Measurements from ENCODE around the gene EPYC.

Gene EPYC

DNA sequence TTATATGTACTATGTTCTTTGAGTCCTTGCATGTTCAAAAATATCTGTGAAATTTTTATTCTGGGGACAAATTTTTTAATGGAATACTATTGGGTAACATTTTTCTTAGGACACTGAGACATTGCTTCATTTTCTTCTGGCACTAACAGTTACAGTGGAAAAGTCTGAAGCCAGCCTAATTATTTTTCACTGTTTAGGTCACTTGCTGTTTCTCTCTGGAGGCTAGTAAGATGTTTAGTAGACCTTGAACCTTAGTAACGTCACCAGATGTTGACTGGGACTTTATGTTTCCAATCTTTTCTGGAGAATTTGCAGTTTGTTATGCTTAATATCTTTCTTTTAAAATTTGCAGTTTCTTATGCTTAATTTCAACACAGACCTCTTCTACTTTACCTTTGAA lies 12.3 kb upstream of the EPYC start:
- Histone ChIP-seq H3K36me3 (no peaks in the 10 kb centered on the region), H3K9me3 (no peaks in the 10 kb centered on the region), H3K4me3 (ENCODE audit: low read depth, low read length) (no peak overlapping the region), H3K27me3 (no peaks in the 10 kb centered on the region), H3K4me1 (no peaks in the 10 kb centered on the region)
- TF ChIP-seq, protein P1, sequence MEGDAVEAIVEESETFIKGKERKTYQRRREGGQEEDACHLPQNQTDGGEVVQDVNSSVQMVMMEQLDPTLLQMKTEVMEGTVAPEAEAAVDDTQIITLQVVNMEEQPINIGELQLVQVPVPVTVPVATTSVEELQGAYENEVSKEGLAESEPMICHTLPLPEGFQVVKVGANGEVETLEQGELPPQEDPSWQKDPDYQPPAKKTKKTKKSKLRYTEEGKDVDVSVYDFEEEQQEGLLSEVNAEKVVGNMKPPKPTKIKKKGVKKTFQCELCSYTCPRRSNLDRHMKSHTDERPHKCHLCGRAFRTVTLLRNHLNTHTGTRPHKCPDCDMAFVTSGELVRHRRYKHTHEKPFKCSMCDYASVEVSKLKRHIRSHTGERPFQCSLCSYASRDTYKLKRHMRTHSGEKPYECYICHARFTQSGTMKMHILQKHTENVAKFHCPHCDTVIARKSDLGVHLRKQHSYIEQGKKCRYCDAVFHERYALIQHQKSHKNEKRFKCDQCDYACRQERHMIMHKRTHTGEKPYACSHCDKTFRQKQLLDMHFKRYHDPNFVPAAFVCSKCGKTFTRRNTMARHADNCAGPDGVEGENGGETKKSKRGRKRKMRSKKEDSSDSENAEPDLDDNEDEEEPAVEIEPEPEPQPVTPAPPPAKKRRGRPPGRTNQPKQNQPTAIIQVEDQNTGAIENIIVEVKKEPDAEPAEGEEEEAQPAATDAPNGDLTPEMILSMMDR (IDR thresholded peaks at IDR 0.05; ENCODE audit: low read depth, low read length): no peak
- no peak for DNase-seq

DNA sequence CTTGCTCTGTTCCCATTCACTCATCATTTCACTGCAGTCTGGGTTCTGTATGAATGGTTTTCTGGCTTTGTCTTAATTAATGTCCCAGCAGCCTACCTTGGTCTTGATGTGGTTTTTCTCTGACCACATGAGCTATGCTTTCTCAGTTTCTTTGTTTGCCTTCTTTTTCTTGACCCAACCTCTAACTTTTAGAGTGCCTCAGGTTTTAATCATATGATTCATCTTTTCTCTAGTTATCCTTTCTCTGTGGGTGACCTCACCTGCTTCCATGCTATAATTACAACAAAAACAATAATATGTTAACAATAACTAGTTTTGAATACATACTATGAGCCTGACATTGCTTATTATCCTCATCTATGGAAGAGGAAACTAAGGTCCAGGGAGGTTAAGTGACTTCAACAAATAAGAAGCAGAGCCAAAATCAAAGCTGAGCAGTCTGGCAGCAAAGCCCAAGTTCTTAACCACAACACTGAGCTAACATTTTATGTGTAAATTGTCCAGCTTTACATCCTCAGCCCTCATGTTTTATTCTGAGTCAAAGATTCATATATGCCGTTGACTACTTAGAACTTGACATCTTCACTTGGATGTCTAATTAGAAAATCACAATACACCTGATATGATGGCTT lies 4.7 kb upstream of the EPYC start:
- H3K9me3 ChIP-seq: no peaks in the 10 kb centered on the region
- H3K4me1 ChIP-seq: no peaks in the 10 kb centered on the region
- no peak overlapping the region for H3K4me3 ChIP-seq (ENCODE audit: low read depth, low read length)
- no peak for DNase-seq
- H3K36me3 ChIP-seq: no peaks in the 10 kb centered on the region
- H3K27me3 ChIP-seq: no peaks in the 10 kb centered on the region
- TF ChIP-seq, protein P1 (IDR thresholded peaks at IDR 0.05; ENCODE audit: low read depth, low read length): no peak

DNA sequence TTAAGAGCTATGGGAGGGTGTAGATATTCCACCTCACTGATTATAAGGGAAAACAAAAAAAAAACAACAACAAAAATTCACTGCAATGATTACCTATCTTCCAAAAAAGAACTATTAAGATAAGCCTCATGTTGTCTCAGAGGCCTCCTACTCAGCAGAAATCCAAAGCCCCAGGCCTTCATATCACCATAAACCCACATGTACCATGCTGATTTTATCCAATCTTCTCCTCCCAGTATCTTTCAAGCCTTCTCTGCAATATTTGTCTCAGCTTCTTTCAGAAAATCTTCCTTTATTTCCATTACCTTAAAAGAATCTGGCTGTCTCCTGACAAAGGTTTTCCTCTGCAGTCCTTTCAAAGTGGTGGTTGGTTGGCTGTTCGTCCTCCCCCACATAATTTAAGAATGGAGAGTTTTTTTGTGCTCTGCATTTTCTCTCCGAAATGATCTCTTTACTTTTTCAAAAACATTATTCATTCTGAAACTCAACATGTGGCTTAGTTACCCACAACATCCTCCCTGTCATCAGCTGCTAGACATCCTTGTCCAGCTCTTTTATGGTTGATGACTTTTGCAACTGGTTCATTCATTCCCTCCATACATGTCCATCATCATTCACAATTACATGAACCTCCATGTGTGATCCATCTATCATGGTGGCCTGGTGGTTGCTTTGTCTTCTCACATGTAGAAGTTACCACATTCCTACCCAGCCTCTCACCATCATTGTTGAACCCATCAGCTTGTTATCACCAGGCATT lies 2.9 kb upstream of the EPYC start:
- TF ChIP-seq, protein P1 (IDR thresholded peaks at IDR 0.05; ENCODE audit: low read depth, low read length): no peak
- Histone ChIP-seq H3K4me1 (no peaks in the 10 kb centered on the region), H3K4me3 (ENCODE audit: low read depth, low read length) (no peak overlapping the region), H3K36me3 (no peaks in the 10 kb centered on the region), H3K9me3 (no peaks in the 10 kb centered on the region), H3K27me3 (no peaks in the 10 kb centered on the region)
- no peak for DNase-seq

DNA sequence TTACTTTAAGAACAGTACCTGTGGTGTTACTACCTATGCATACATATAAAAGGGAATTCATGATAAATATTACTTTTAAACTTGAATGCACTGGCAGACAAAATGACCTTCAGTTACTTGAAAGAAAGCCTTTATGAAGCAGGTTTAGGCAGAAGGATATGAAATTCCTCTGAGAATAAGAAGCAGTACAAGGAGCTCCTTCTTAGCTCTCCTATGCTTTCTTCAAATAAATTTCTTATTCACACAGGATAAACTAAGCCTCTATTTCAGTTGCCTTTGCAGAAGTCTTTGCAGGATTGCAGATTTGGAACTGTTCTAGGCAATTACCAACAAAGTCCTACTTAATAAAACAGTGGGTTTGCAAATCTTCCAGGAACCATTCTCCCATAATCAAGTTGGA lies 1.0 kb downstream of the EPYC start:
- H3K4me1 ChIP-seq: no peaks in the 10 kb centered on the region
- TF ChIP-seq, protein P1 (IDR thresholded peaks at IDR 0.05; ENCODE audit: low read depth, low read length): no peak
- no peaks in the 10 kb centered on the region for H3K36me3 ChIP-seq
- H3K27me3 ChIP-seq: no peaks in the 10 kb centered on the region
- DNase-seq: no peak
- no peaks in the 10 kb centered on the region for H3K9me3 ChIP-seq
- H3K4me3 ChIP-seq (ENCODE audit: low read depth, low read length): no peak overlapping the region

DNA sequence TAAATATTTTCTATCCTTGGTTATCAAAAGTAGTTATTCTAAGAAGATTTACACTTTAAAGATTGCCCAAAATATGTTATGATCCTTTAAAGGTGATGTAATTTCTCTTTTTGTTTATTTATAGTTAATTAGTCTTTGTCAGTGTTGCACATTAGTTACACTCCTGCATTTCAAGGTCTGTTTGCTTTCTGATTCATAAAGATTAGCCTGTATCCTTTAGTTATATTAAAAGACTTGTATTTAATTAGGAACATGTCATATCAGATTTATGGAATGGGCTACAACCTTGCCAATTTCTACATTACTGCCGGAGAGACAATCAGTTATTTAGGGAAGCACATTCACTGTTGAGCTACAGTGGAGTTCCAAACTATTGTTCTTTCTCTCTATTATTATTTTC lies 3.5 kb downstream of the EPYC start:
- H3K4me3 ChIP-seq (ENCODE audit: low read depth, low read length): no peak overlapping the region
- no peaks in the 10 kb centered on the region for H3K27me3 ChIP-seq
- no peak for DNase-seq
- TF ChIP-seq, protein P1 (IDR thresholded peaks at IDR 0.05; ENCODE audit: low read depth, low read length): no peak
- no peaks in the 10 kb centered on the region for H3K36me3 ChIP-seq
- H3K9me3 ChIP-seq: no peaks in the 10 kb centered on the region
- no peaks in the 10 kb centered on the region for H3K4me1 ChIP-seq

DNA sequence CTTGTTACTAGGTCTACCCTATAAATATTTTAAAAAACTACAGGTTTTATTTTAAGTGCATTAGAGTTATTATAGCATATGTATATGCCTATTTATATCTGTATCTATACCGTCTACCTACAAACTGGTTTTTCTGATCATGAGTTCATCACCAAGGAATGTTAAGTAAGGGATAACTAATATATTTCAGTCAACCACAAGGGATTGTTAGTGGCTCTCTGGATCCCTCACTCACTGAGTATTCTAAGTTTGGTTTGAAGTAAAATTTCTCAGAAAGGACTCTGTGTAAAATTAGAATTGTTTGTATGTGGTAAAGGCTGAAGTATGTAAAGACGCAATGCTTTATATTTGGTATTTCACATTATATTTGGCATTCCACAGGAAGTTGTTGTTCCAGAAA lies 4.8 kb downstream of the EPYC start:
- no peaks in the 10 kb centered on the region for H3K36me3 ChIP-seq
- peaks cover 3% of the 10 kb centered on the region for H3K4me1 ChIP-seq
- no peak for DNase-seq
- TF ChIP-seq, protein P1 (IDR thresholded peaks at IDR 0.05; ENCODE audit: low read depth, low read length): no peak
- no peak overlapping the region for H3K4me3 ChIP-seq (ENCODE audit: low read depth, low read length)
- no peaks in the 10 kb centered on the region for H3K9me3 ChIP-seq
- no peaks in the 10 kb centered on the region for H3K27me3 ChIP-seq
